HepG2 (cell line): Measurements from ENCODE around the gene GPLD1. TPM values are rescaled to one million over a fixed set of nuclear protein-coding genes. Genes with fewer than 3 reads are reported as not detected.

Source experiments
- KAT2B ChIP-seq: fragments of 150-350 bp; IDR thresholded peaks from 2 replicates; pipeline ENCODE4 v1.6.1; 2014; ENCODE audit warnings: low read depth, low read length, borderline replicate concordance
- PHF21A ChIP-seq: sonication (generic); formaldehyde crosslinking; IDR thresholded peaks from 2 replicates; pipeline ENCODE4 v1.5.0; 2020; ENCODE audit warnings: mild to moderate bottlenecking, missing genetic modification reagents
- RBM22 ChIP-seq: fragments of 200-400 bp; formaldehyde crosslinking; optimal IDR thresholded peaks from 2 replicates; pipeline ENCODE3; 2017; ENCODE audit warnings: mild to moderate bottlenecking, low read length, moderate library complexity
- ZNF674 ChIP-seq: sonication (generic); formaldehyde crosslinking; IDR thresholded peaks from 2 replicates; pipeline ENCODE4 v1.5.0; 2020; ENCODE audit warnings: low read depth, mild to moderate bottlenecking, missing genetic modification reagents
- polyA plus RNA-seq, 8 experiments: library from polyadenylated mRNA; depleted of rRNA in 3 of 8; stranded (reverse) in 7 of 8; unstranded in 1 of 8; fragments of >200 nt; fragmentation: Illumina TruSeq in 4 of 8; extraction: Trizol in 4 of 8; gene quantifications; 2 replicates each; pipeline versions ENCODE4 v1.2.1 to v1.2.3, GENCODE V29; 2011 to 2016; ENCODE audit warnings: low read depth in 4 of 8, missing spikeins in 1 of 8, mixed read lengths in 1 of 8; ENCODE audit not compliant: insufficient read depth in 1 of 8
- total RNA-seq, 5 experiments: library from RNA; depleted of rRNA; stranded (reverse); fragments of >200 nt; fragmentation: Illumina TruSeq; extraction: Trizol; gene quantifications; 2 replicates each; pipeline ENCODE4 v1.2.3, GENCODE V29; 2016; ENCODE audit warnings: low read depth in 1 of 5
- TF ChIP-seq, protein P1 (sequence below): sonication (generic); formaldehyde crosslinking; IDR thresholded peaks from 2 replicates; pipeline ENCODE4 v1.5.1; 2020; ENCODE audit warnings: mild to moderate bottlenecking, missing genetic modification reagents, borderline replicate concordance
- TF ChIP-seq, protein P2 (sequence below): sonication (generic); formaldehyde crosslinking; IDR thresholded peaks from 2 replicates; pipeline ENCODE4 v1.8.0; 2022; ENCODE audit warnings: mild to moderate bottlenecking, missing genetic modification reagents, moderate library complexity
- TF ChIP-seq, protein P3 (sequence below): sonication (generic); formaldehyde crosslinking; IDR thresholded peaks from 2 replicates; pipeline ENCODE4 v1.4.0; 2020; ENCODE audit warnings: missing genetic modification reagents, borderline replicate concordance
- TF ChIP-seq, protein P4 (sequence below): sonication (generic); formaldehyde crosslinking; IDR thresholded peaks from 2 replicates; pipeline ENCODE4 v1.8.0; 2022; ENCODE audit warnings: missing genetic modification reagents, low read depth, mild to moderate bottlenecking, borderline replicate concordance
- TF ChIP-seq, protein P5 (sequence below): sonication (generic); formaldehyde crosslinking; IDR thresholded peaks from 2 replicates; pipeline ENCODE4 v1.4.0; 2020; ENCODE audit warnings: mild to moderate bottlenecking, low read depth, missing genetic modification reagents
- TF ChIP-seq, protein P6 (sequence below): sonication (generic); formaldehyde crosslinking; IDR thresholded peaks from 2 replicates; pipeline ENCODE4 v1.8.1; 2023; ENCODE audit warnings: mild to moderate bottlenecking, missing genetic modification reagents

The GPLD1 gene
- total and polyA plus RNA-seq, 2 of the 13 experiments (the other 11 are each of a cell fraction or from before 2014, with no cell fraction given) = 6.2 to 7.6 TPM

DNA sequence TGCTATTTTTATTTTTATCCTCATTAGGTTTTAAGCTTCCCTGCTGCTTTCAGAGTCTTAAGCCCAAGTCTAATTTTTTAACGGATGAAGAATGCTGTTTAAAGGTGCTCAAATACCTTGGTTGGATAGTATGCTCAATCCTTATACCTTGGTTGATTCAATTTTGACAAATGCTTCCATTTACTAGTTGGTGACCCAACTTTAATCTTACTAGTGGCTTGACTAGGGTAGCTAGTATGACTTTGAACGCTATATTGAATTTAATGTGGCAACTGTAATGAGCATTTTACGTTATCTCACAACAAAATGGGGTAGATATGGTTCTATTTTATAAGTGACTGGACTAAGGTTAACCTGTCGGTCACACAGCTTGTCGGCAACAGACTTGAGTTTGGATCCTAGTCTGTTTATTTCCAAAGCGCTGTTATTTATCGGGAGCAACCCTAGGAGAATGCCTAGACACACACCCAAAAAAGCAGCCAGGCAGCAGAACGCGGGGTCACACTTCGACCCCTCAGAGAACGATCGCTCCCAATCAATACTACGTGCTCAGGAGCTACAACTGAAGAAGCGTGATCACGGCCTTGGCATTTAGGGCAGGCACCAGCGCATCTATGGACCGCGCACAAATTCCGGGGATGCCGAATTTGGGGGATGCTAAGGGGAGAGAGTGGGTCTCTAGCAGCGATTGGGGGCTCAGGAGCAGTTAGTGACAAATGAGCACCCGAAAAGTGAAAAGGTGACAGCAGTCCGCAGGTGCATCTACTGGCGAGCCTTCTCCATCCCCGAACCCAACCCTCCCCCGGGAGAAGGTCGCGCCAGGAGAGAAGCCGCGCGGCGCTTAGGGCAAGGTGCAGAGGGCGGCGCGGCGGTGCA lies 4.8 kb upstream of the GPLD1 start (continued):
- TF ChIP-seq, protein P1, sequence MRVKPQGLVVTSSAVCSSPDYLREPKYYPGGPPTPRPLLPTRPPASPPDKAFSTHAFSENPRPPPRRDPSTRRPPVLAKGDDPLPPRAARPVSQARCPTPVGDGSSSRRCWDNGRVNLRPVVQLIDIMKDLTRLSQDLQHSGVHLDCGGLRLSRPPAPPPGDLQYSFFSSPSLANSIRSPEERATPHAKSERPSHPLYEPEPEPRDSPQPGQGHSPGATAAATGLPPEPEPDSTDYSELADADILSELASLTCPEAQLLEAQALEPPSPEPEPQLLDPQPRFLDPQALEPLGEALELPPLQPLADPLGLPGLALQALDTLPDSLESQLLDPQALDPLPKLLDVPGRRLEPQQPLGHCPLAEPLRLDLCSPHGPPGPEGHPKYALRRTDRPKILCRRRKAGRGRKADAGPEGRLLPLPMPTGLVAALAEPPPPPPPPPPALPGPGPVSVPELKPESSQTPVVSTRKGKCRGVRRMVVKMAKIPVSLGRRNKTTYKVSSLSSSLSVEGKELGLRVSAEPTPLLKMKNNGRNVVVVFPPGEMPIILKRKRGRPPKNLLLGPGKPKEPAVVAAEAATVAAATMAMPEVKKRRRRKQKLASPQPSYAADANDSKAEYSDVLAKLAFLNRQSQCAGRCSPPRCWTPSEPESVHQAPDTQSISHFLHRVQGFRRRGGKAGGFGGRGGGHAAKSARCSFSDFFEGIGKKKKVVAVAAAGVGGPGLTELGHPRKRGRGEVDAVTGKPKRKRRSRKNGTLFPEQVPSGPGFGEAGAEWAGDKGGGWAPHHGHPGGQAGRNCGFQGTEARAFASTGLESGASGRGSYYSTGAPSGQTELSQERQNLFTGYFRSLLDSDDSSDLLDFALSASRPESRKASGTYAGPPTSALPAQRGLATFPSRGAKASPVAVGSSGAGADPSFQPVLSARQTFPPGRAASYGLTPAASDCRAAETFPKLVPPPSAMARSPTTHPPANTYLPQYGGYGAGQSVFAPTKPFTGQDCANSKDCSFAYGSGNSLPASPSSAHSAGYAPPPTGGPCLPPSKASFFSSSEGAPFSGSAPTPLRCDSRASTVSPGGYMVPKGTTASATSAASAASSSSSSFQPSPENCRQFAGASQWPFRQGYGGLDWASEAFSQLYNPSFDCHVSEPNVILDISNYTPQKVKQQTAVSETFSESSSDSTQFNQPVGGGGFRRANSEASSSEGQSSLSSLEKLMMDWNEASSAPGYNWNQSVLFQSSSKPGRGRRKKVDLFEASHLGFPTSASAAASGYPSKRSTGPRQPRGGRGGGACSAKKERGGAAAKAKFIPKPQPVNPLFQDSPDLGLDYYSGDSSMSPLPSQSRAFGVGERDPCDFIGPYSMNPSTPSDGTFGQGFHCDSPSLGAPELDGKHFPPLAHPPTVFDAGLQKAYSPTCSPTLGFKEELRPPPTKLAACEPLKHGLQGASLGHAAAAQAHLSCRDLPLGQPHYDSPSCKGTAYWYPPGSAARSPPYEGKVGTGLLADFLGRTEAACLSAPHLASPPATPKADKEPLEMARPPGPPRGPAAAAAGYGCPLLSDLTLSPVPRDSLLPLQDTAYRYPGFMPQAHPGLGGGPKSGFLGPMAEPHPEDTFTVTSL (CRISPR knock-in tag) = 0 out of 2 replicates have a peak, but pooled peaks have one; percentile 37
- TF ChIP-seq RBM22 (no peak), ZNF674 (no peak), PHF21A (peak; percentile 2; the same call in 1 of the 2 replicates), KAT2B (peak; percentile 26; the same call in 1 of the 2 replicates)
- TF ChIP-seq, protein P2, sequence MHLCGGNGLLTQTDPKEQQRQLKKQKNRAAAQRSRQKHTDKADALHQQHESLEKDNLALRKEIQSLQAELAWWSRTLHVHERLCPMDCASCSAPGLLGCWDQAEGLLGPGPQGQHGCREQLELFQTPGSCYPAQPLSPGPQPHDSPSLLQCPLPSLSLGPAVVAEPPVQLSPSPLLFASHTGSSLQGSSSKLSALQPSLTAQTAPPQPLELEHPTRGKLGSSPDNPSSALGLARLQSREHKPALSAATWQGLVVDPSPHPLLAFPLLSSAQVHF (CRISPR knock-in tag) = peak; percentile 6; the same call in 1 of the 2 replicates
- TF ChIP-seq, protein P3, sequence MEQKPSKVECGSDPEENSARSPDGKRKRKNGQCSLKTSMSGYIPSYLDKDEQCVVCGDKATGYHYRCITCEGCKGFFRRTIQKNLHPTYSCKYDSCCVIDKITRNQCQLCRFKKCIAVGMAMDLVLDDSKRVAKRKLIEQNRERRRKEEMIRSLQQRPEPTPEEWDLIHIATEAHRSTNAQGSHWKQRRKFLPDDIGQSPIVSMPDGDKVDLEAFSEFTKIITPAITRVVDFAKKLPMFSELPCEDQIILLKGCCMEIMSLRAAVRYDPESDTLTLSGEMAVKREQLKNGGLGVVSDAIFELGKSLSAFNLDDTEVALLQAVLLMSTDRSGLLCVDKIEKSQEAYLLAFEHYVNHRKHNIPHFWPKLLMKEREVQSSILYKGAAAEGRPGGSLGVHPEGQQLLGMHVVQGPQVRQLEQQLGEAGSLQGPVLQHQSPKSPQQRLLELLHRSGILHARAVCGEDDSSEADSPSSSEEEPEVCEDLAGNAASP (CRISPR knock-in tag) = peak; percentile 87
- TF ChIP-seq, protein P4, sequence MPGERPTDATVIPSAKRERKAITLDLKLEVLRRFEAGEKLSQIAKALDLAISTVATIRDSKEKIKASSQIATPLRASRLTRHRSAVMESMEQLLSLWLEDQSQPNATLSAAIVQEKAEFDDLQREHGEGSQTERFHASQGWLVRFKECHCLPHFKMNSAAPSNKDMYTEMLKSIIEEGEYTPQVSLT = no peak
- TF ChIP-seq, protein P5, sequence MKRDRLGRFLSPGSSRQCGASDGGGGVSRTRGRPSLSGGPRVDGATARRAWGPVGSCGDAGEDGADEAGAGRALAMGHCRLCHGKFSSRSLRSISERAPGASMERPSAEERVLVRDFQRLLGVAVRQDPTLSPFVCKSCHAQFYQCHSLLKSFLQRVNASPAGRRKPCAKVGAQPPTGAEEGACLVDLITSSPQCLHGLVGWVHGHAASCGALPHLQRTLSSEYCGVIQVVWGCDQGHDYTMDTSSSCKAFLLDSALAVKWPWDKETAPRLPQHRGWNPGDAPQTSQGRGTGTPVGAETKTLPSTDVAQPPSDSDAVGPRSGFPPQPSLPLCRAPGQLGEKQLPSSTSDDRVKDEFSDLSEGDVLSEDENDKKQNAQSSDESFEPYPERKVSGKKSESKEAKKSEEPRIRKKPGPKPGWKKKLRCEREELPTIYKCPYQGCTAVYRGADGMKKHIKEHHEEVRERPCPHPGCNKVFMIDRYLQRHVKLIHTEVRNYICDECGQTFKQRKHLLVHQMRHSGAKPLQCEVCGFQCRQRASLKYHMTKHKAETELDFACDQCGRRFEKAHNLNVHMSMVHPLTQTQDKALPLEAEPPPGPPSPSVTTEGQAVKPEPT (CRISPR knock-in tag) = no peak
- TF ChIP-seq, protein P6, sequence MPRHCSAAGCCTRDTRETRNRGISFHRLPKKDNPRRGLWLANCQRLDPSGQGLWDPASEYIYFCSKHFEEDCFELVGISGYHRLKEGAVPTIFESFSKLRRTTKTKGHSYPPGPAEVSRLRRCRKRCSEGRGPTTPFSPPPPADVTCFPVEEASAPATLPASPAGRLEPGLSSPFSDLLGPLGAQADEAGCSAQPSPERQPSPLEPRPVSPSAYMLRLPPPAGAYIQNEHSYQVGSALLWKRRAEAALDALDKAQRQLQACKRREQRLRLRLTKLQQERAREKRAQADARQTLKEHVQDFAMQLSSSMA (CRISPR knock-in tag) = no peak
